GM15510 (cell line): ENCODE measurements around the gene PPP4R3C.

ENCODE experiments used
- POLR2A ChIP-seq: IDR thresholded peaks from 3 replicates; pipeline ENCODE4 v1.6.1; 2011; ENCODE audit warnings: borderline replicate concordance; ENCODE audit not compliant: insufficient read length; ENCODE audit errors: extremely low read depth

Gene PPP4R3C

GRCh38 chrX:27463187-27463586, at the start of gene PPP4R3C:
TSS of gene PPP4R3C (minus strand) at chrX:27463341. CDS start at chrX:27463296, 45 bp downstream.
- TF ChIP-seq POLR2A, result no peak

GRCh38 chrX:27491397-27491796, 28.3 kb upstream of the PPP4R3C start:
- TF ChIP-seq POLR2A, result no peak

DNA sequence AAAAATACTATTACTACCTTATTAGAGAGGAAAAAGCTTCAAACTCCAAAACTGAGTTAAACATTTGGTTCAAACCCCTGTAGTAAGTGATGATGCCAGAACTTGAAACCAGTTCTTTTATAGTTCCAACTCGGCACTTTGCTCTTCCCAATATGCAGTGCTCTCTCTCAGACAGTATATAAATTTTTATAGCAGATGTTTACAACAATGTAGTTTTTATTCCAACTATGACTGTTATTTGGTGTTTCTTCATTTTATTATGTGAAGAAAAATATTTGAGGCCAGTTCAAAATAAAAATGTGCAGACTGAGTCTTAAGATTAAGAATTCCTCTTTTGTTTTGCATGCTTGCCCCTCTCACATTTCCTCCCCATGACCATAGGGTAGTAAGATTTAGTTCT, 2.9 kb upstream of the PPP4R3C start:
- no peak for TF ChIP-seq POLR2A

- no peak for TF ChIP-seq POLR2A
Observed at GRCh38 chrX:27465036-27465435, 1.9 kb upstream of the PPP4R3C start.

DNA sequence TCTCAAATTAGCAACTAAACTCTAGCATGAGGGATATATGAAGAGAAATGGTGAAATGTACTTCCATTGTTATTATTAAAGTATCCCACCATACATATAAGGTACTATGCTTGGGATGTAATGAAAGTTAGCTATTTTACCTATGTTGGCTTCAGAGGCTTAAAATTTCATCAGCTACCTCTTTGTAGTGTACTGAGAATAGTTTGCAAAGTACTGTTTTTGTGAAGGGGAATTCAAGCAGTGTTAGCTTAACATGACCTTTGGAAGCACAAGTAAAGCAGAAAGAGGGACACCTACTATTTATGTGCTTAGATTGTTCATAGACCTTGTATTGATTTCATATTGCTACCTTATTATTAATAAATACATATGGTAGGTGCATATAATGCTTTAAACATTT, 11.8 kb downstream of the PPP4R3C start:
- TF ChIP-seq POLR2A, result no peak

GRCh38 chrX:27446423-27446822, 16.7 kb downstream of the PPP4R3C start:
- no peak for TF ChIP-seq POLR2A

GRCh38 chrX:27445438-27445837, 17.7 kb downstream of the PPP4R3C start:
- TF ChIP-seq POLR2A, result no peak

DNA sequence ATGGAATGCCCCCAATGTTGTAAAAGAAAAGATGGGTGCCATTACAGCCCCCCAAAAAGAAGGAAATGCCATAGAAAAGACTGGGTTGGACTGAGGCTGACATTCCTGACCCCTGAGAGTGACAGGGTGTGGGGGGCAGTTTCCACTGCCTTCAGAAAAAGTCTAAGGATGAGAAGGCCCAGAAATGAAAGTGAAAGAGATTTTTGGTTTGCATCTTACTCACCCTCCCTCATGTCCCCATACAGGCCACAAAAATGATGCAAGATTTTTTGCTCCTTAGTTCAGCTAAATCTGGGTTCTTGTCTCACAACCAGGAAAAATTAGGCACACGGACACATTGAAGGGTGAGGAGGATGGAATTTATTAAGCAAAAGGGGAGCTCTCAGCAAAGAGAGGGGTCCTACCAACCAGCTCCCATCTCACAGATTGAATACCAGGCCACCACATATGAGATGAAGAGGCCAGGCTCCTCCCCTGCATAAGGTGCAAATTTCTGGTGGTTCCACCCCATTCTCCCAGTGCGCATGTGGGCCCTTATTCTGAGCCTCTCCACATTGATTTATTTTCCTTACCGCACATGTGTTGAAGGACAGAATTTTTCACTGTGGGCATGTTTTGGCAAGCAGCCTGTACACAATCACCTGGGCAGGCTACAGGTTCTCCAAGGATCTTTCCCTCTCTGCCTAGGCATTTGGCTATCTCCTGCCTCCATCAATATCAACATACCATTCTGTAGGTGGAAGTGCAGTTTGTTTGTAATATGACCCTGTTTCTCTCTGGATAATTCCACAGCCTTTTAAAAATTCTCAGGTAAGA, 18.8 kb downstream of the PPP4R3C start:
- no peak for TF ChIP-seq POLR2A

- no peak for TF ChIP-seq POLR2A
Observed at GRCh38 chrX:27439771-27440170, 23.4 kb downstream of the PPP4R3C start.

GRCh38 chrX:27438937-27439336, 24.2 kb downstream of the PPP4R3C start:
- TF ChIP-seq POLR2A, result no peak

DNA sequence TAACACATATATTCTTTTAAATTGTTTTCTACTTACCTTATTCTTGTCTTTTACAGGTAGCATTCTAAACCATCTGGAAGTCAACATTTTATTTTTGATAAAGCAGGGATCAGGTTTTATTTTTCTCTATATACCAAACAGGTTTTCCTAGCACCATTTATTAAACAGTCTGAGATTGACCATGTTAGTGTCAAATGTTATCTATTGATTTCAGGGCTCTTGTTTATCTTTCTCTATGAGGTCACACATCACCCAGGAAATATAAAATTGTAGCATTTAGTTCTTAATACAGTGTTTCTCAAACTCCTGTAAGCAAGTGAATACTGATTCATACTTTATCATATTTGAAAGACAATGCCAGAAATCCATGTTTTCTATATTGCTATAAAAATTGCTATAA, 28.1 kb downstream of the PPP4R3C start:
- TF ChIP-seq POLR2A, result no peak
